ENCODE results near the gene PDCD11.
"Not testable (repeated sequence)": the region's sequence is repeated elsewhere in the genome, so short reads cannot be mapped to it uniquely, and the experiment has no call there.

Gene PDCD11

DNA sequence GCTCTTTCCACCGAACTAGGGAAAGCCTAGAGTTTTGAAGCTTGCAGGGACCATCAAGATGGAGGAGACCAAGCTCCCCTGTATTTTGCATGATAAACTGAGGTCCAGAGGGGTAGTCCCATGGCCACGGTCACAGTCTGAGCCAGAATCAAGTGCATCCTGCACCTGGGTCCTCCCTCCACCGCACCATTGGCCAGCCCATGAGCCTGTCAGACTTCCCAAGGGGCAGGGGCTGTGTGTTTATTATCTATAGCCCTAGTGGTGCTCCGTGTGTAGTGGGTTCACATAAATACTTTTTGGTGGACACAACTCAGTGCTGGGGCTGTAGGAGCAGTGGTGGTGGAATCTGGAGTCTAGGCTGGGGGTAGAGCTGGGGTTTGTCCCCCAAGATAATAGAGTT is 79.0 kb downstream of the PDCD11 start:
- DNase-seq = no peak

DNA sequence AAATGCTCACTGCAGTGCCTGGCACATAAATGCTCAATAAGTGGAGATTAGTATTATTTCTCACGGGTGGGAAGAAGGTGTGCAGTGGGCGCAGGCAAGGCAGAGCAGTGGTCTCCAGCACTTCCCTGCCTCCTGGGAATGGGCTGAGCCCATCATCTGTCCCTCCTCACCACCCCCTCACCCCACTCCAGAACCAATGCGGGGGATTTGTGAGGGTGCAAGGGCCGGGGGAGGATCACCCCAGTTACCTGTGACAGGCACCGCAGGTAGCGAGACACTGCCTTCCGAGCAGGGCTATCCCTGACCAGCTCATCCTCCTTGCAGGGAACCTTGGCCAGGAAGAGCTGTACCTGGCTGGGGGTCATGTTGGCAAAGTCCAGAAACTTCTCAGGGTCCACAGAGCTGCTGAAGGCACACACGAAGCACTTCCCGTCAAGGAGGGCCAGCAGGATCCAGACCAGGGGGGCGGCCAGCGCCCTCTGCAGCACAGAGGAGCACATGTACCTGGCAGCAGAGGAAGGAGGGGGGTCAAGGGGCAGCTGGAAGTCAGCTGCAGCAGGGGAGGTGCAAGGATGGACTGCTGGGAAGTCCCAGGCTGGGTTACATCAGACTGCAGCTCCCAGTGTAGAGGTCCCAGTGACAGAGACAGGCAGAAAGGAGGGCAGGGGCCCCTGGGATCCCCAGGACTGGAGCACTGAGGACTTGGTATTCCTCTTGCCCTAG is 79.8 kb downstream of the PDCD11 start:
- DNase-seq = peak; percentile 23

DNA sequence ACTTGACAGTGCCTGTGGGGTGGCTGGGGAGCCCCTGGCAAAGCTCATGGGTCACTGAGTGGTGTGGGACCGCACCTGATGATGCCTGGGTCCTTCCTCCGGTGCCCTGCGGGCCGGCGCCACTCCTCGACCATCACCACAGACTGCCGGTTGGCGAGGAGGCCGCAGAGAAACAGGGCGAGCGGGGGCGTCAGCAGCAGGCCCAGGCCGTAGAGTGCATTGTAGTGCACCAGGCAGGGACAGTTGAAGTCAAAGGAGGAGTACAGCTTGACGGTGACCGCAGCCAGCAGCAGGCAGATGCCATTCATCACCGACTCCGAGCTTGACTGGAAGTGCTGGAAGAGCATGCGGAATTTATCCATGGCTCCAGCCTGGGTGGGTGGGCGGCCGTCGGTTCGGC is 82.2 kb downstream of the PDCD11 start:
- no peak for DNase-seq

DNA sequence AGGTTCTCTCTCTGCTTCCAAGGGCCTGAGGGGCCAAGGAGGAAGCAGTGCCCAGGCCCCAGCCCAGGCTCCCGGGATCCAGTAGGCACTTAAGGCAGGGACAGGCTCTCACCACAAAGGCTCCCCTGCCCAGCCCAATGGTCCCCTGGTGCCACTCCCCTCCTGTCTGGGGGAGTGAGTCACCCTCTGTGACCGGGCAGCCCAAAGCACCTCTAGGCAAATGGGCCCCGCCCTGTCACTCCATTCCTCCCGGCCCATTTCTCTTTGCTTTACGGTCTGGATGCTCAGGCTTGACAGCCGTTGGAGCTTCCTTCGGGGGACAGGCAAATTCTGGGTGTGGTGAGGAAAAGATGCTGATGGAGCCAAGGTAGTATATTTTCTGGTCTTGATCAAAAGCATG is 82.7 kb downstream of the PDCD11 start, which contains the start of gene CALHM3:
Gene CALHM3 (minus strand): TSS at position 106 of the 400 bp plus-strand sequence. CDS start 208 bp downstream, outside the sequence.
- DNase-seq = no peak

DNA sequence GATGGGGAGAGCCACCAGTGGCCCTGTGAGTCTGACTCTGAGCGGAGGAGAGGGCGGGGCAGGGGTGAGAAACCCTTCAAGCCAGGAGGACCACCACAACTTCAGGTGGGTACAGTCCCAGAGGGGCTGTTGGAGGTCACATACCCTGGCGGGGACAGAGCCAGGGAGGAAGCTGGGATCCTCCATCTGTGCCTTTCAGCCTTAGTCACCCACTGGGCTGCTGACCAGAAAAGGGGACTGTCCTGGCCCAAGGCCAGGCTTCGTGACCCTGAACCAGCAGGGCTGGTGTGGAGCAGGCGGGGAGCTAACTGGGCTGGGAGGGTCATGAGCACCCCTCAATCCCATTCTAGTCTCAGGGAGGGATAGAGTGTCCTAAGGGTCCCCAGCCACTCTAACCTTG is 84.1 kb downstream of the PDCD11 start:
- no peak for DNase-seq

DNA sequence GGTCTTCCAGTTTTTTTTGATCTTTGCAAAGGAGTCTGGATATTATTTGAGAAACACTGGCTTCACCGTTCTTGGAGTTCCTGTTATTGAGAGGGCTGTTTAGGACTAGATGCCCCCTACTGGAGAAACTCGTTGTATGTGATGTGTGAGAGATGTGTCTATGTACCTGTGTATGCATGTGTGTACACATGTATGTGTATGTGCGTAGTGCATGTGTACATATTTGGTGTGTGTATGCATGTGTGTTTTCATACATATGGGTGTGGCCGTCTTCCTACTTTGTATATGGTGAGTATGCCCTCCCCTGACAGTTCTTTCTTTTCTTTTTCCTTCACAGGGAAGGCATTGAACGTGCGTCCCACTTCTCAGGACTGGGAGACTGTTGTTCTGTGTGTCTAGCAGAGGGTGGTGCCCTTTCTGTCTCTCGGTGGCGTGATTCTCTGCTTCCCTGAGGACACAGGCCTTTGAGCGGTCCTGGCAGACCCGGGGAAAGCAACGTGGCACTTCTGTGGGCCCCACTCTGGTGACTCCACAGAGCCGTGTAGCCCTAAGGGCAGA is 85.6 kb downstream of the PDCD11 start:
- DNase-seq = peak; percentile 86

DNA sequence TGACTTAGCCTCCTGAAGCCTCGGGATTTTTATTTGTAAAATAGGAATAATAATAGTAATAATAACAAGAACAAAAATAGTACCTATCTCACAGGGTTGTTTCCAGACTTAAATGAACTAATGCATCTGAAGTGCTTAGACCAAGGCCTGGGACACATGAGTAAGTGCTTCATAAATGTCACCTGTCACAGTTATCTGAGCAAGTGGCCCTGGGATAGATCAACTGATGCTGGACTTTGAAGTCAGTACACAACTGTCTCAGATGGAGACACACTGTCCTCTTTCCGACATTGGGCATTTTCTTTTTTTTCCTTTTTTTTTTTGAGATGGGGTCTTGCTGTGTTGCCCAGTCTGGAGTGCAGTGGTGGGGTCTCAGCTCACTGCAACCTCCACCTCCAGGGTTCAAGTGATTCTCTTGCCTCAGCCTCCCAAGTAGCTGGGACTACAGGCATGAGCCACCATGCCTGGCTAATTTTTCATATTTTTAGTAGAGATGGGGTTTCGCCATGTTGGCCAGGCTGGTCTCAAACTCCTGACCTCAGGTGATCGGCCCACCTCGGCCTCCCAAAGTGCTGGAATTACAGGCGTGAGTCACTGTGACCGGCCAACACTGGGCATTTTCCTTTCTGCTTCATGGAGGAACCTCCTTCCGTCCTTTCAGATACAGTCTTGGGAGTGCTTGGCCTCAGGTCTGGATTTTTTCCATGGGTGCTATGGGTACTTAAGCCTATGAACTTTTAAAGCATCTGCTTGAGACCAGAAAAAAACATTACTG is 90.4 kb downstream of the PDCD11 start:
- not testable (repeated sequence) for DNase-seq

DNA sequence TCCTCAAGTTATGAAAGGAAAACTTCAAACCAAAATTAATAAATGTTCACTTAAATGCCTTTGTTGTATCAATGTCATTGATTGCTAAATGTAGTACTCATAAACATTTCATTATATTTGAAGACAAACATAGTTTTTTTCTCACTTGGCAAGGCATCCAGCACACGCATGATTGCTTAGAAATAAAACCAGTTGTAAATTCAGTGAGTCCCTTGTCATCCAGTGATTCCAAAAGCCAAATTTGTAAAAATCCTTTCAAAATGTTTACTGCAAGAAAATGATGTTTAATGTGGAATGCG is 90.9 kb downstream of the PDCD11 start:
- DNase-seq = no peak

DNA sequence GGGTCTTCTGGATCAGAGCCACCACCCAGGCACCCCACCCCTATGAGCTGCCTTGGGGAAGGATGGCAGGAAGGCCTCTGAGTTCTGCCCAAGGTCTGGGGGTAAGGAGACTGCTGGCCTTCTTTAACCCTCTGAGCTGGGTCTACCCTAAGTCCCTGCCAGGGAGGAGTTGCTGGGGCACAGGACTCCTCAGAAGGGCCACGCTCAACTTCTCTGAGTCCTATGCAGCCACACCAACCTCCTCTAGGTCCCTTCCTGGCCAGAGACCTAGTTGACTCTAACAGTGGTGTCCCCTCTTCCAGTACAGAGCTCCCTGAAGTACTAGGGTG is 94.5 kb downstream of the PDCD11 start:
- no peak for DNase-seq

DNA sequence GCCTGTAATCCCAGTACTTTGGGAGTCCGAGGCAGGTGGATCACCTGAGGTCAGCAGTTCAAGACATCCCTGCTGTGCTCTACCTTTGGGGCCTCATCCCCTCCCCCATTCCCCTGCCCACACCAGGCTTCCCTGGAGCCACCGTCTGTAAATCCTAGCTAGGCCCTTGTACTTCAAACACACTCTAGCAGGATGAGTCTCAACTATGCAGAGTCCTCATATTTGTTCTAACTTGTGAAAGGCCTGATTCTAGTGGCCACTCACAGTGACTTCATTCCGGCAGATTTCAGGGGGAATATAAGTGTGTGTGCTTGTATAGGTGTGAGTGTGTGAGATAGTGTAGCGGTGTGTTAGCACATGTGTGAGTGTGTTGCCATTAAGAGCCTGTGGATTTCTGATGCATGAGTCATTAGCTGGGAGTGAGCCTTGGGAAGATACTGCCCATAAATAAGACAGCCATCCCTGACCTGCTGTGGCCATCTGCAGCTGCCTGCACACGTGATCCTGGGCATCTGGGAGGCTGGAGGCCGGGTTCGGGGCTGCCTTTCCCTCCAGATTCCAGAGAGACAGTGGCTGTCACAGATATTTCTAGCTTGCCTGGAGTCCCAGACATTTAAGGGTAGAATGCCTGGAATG is 95.4 kb downstream of the PDCD11 start:
- no peak for DNase-seq

DNA sequence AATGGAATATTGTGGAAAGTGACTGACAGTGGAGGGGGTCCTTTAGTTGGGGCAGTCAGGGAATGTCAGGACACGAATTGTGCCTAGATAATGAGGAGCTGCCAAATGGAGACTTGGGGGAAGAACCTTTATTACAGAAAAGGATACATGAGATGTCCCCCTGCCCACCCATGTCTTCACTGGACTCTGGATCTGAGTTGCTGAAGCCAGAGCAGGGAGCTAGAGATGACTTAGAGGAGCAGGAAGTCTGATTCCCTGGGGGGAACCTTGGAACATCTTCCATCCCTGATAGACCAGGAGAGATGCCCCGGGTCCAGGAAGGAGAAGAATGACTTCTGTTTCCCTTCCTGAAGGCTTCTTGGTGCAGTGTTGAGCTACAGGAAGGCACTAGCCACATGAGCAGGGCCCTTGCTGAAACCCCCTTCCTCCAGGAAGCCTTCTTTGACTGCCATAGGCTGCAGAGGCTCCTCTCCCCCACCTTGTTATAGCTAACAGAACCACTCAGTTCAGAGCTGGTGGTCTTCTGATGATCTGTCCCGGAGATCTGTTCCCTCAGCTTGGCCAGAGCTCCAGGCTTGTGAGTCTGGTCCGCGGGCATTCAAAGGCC is 96.3 kb downstream of the PDCD11 start:
- DNase-seq = no peak

DNA sequence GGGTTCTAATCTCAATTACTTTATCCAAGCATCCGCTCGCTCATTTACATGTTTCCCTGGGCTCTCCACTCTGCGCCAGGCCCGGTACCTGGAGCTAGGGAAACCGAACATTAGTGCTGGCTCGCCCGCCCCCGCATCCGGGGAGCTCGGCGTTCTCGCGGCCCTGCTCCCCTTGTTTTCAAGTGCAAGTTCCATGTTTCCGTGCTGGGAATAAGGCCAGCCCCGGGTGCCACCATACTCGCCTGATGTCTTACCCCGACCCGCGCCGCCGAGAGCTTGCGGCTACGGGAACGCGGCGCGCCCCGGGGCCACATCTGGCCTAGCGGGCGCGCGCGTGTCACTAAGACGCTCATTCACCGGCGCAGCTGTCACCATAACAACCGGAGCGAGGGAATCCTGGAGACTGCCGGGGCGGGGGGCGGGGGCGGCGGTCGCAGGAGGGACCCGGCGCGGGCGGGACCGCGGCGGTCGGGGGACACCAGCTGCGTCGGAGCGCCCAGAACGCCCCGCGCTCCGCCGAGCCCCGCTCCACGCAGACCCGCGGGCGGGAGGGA is 97.0 kb downstream of the PDCD11 start, which contains the start of gene NEURL1:
Gene NEURL1 (plus strand): TSS at position 344 of the 554 bp plus-strand sequence. CDS start 683 bp downstream, outside the sequence.
- peak; percentile 8 for DNase-seq

DNA sequence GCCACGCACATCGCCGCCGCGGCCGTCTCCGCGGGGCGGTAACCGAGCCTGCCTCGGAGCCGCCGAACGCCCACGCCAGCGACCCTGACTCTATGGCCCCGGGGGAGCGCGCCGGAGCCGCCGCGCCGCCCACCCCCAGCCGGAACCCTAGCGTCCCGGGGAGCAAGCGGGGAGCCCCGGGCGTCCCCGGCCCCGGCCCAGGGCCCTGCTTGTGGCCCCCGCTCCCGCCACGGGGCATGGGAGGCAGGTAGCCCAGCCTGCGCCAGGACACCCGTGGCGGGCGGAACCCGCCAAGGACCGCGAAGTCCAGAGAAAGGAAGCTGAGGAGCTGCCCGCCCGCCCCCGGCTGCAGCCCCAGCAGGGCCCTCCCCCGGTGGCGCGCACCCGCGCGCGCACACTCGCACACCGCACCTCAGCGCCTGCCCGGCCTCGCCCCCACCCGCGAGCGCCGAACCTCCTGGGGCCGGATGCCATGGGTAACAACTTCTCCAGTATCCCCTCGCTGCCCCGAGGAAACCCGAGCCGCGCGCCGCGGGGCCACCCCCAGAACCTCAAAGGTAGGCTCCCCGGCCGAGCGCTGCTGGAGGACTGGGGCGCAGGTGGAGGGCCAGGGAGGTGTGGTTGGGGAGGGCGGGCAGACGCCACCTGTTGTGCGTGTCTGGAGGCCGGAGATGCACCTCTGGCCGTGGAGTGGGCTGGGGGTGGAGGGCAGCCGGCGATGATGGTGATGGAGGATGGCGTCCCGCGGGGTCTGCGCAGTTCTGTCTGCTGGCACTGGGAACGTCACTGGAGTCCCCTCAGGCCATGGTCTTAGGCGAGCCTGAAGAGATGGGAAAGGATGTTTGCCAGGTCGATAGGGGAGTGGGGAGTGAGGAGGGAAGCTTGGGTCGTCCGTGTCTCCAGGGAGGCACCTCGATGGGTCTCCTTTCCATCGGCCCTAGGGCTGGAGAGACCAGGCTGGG is 97.8 kb downstream of the PDCD11 start:
- no peak for DNase-seq

DNA sequence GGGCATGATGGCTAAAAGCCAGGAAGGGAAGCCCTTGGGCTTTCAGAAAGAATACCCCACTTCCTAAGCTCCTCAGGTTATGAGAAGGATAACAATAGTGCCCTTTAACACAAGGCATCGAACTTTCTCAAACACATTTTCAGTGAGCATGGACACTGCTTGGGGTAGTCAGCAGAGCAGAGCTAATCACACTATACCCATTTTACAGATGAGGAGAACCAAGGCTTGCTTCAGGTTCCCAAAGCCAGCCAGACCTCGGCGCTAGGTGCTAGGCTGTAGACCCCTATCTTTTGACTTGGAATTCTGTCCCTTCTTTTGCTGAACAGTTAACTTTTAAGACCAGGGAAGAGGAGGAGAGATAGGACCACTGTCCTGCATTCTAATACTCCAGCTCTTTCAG is 98.9 kb downstream of the PDCD11 start:
- DNase-seq = no peak

All from suppressor macrophage treated with lipopolysaccharide for 4 hours (primary cell).